Non-pigmented ciliary epithelial cell (primary cell): ENCODE results near the gene REEP6.
"Not testable (repeated sequence)": the region's sequence is repeated elsewhere in the genome, so short reads cannot be mapped to it uniquely, and the experiment has no call there.

Experiments used
- DNase-seq: peaks from one replicate; pipeline ENCODE4 v3.0.0-alpha.2; 2010; ENCODE audit warnings: low read depth

REEP6 gene

GRCh38 chr19:1507763-1508506 lies 17.0 kb downstream of the REEP6 start:
- DNase-seq = peak; percentile 77

GRCh38 chr19:1508507-1508856 lies 17.5 kb downstream of the REEP6 start:
- no peak for DNase-seq

GRCh38 chr19:1509602-1510441 lies 18.8 kb downstream of the REEP6 start:
- no peak for DNase-seq

- DNase-seq = no peak
Measured at GRCh38 chr19:1510442-1510806, 19.4 kb downstream of the REEP6 start.

GRCh38 chr19:1510807-1511206 lies 19.8 kb downstream of the REEP6 start:
- no peak for DNase-seq

GRCh38 chr19:1511318-1512317 lies 20.6 kb downstream of the REEP6 start:
- no peak for DNase-seq

- no peak for DNase-seq
Measured at GRCh38 chr19:1512671-1513498, 21.9 kb downstream of the REEP6 start, which contains the start of gene ADAMTSL5. Gene ADAMTSL5 (minus strand): TSS chr19:1513019. CDS start chr19:1510943, 2,076 bp downstream.

GRCh38 chr19:1513499-1514294 lies 22.7 kb downstream of the REEP6 start:
- DNase-seq = peak; percentile 4

GRCh38 chr19:1514295-1514661 lies 23.3 kb downstream of the REEP6 start:
- no peak for DNase-seq

GRCh38 chr19:1514986-1515721 lies 24.2 kb downstream of the REEP6 start:
- DNase-seq = no peak

GRCh38 chr19:1516395-1516753 lies 25.4 kb downstream of the REEP6 start:
- no peak for DNase-seq

GRCh38 chr19:1518471-1518870 lies 27.5 kb downstream of the REEP6 start:
- no peak for DNase-seq

GRCh38 chr19:1519802-1520201 lies 28.8 kb downstream of the REEP6 start:
- DNase-seq = not testable (repeated sequence)

GRCh38 chr19:1520203-1520780 lies 29.3 kb downstream of the REEP6 start:
- no peak for DNase-seq

GRCh38 chr19:1521636-1522035 lies 30.7 kb downstream of the REEP6 start:
- DNase-seq = no peak

- no peak for DNase-seq
Measured at GRCh38 chr19:1522061-1522460, 31.1 kb downstream of the REEP6 start.

GRCh38 chr19:1522838-1523237 lies 31.9 kb downstream of the REEP6 start:
- no peak for DNase-seq

GRCh38 chr19:1523412-1524286 lies 32.7 kb downstream of the REEP6 start, which contains the start of gene PLK5:
Gene PLK5 (plus strand): TSS chr19:1524077. CDS start chr19:1526997, 2,920 bp downstream.
- DNase-seq = no peak
